DOHH2 (cell line): Measurements from ENCODE around the gene NAPB.

Source experiments
- H3F3A ChIP-seq: fragments of 200-600 bp; sonication (generic), shearing (Covaris generic); 2 replicates; pipeline ENCODE4 v1.6.0; 2016; ENCODE audit warnings: antibody characterized with exemption, mild to moderate bottlenecking; ENCODE audit not compliant: control insufficient read depth, insufficient read depth
- H3K27ac ChIP-seq: fragments of 200-600 bp; sonication (generic); 2 replicates; pipeline ENCODE4 v1.5.1; 2014; ENCODE audit warnings: low read depth, mild to moderate bottlenecking, low read length, moderate library complexity
- H3K27me3 ChIP-seq: fragments of 200-600 bp; sonication (generic); 2 replicates; pipeline ENCODE4 v1.6.1; 2014; ENCODE audit warnings: mild to moderate bottlenecking, low read length, mixed read lengths; ENCODE audit not compliant: control insufficient read depth
- H3K36me3 ChIP-seq: fragments of 200-600 bp; sonication (generic); 2 replicates; pipeline ENCODE4 v1.6.1; 2014; ENCODE audit warnings: mild to moderate bottlenecking, low read length, moderate library complexity, mixed read lengths; ENCODE audit not compliant: control insufficient read depth
- H3K4me1 ChIP-seq: fragments of 200-600 bp; sonication (generic); 2 replicates; pipeline ENCODE4 v1.6.1; 2014; ENCODE audit warnings: mild to moderate bottlenecking, low read length, mixed read lengths; ENCODE audit not compliant: control insufficient read depth
- H3K4me2 ChIP-seq: fragments of 200-600 bp; sonication (generic); 2 replicates; pipeline ENCODE4 v1.6.0; 2014; ENCODE audit warnings: mild to moderate bottlenecking, low read length, moderate library complexity
- H3K4me3 ChIP-seq: fragments of 200-600 bp; sonication (generic); 2 replicates; pipeline ENCODE4 v1.5.1; 2014; ENCODE audit warnings: mild to moderate bottlenecking, low read length, mixed read lengths
- H3K79me2 ChIP-seq: fragments of 200-600 bp; sonication (generic); 2 replicates; pipeline ENCODE4 v1.6.1; 2014; ENCODE audit warnings: mild to moderate bottlenecking, low read length, mixed read lengths; ENCODE audit not compliant: control insufficient read depth
- H3K9me2 ChIP-seq: fragments of 200-600 bp; sonication (generic); replicated peaks from 2 replicates; pipeline ENCODE4 v1.6.1; 2014; ENCODE audit warnings: mild to moderate bottlenecking, low read length, mixed read lengths; ENCODE audit not compliant: control insufficient read depth
- H3K9me3 ChIP-seq: fragments of 200-600 bp; sonication (generic); 2 replicates; pipeline ENCODE4 v1.6.1; 2014; ENCODE audit warnings: antibody characterized with exemption, low read length, mixed read lengths; ENCODE audit not compliant: control insufficient read depth, insufficient read depth
- H4K20me1 ChIP-seq: fragments of 200-600 bp; sonication (generic); 2 replicates; pipeline ENCODE4 v1.6.0; 2014; ENCODE audit warnings: low read depth, mild to moderate bottlenecking, antibody characterized with exemption, low read length, moderate library complexity; ENCODE audit not compliant: control insufficient read depth, insufficient read depth
- EZH2phosphoT487 ChIP-seq: fragments of 200-600 bp; sonication (generic); IDR thresholded peaks from 2 replicates; pipeline ENCODE4 v1.6.1; 2017; ENCODE audit warnings: borderline replicate concordance, mild to moderate bottlenecking, antibody characterized with exemption, low read length, moderate library complexity, mixed read lengths
- TF ChIP-seq, protein P1 (sequence below): fragments of 200-600 bp; sonication (generic); IDR thresholded peaks from one replicate; pipeline ENCODE4 v1.5.1; 2014; ENCODE audit warnings: antibody characterized with exemption, mild to moderate bottlenecking, low read depth, low read length; ENCODE audit not compliant: poor library complexity, severe bottlenecking

NAPB gene

DNA sequence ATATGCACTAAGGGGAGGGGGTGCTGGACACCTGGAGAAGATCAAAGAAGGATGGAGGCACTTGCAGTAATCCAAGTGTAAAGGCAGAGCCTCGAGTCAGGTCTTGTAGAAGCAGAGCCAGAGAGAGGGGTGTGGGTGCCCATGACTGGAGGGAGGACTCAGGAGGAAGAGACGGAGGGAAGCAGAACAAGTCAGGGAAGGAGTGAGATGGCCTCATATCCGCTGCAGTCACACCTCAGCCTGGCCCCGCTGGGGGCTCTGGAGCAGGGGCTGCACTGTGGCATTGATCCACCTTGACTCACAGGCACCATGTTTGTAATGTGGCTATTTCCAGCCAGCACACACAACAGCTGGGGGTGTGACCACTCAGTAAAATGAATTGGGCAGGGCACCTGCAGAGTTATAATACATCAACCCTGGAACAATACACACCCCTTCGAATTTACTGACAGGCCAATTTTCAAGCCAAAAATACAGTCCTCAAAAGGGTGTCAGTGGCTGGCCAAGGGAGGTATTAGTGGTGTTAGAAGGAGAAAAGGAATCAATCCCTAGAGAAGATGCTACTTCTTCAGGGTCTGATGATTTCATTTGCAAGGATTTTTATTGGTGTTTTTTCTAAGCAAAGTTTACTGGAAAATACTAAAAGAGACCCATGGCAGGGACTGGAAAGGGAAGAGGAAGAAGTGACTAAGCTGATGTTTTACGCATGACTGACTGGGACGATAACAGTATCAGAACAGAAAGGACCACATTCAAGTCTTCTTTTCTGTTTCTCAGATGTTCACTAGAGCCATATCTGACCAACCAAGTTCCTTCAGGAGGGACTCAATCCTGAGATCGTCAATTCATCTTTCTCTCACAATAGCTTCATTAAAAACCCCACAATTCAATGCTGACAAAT is 89.6 kb downstream of the NAPB start:
- no peaks in the 10 kb centered on the region for H3K9me3 ChIP-seq
- no peaks in the 10 kb centered on the region for H4K20me1 ChIP-seq
- no peak overlapping the region for H3K4me3 ChIP-seq
- H3K27ac ChIP-seq, result no peak overlapping the region
- no peaks in the 10 kb centered on the region for H3K36me3 ChIP-seq
- no peaks in the 10 kb centered on the region for H3K9me2 ChIP-seq
- peak overlapping the region; percentile 3; the same call in 1 of the 2 replicates for H3K4me2 ChIP-seq
- H3K27me3 ChIP-seq, result no peaks in the 10 kb centered on the region
- no peak for TF ChIP-seq EZH2phosphoT487
- TF ChIP-seq, protein P1, sequence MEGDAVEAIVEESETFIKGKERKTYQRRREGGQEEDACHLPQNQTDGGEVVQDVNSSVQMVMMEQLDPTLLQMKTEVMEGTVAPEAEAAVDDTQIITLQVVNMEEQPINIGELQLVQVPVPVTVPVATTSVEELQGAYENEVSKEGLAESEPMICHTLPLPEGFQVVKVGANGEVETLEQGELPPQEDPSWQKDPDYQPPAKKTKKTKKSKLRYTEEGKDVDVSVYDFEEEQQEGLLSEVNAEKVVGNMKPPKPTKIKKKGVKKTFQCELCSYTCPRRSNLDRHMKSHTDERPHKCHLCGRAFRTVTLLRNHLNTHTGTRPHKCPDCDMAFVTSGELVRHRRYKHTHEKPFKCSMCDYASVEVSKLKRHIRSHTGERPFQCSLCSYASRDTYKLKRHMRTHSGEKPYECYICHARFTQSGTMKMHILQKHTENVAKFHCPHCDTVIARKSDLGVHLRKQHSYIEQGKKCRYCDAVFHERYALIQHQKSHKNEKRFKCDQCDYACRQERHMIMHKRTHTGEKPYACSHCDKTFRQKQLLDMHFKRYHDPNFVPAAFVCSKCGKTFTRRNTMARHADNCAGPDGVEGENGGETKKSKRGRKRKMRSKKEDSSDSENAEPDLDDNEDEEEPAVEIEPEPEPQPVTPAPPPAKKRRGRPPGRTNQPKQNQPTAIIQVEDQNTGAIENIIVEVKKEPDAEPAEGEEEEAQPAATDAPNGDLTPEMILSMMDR, result no peak
- peaks cover 14% of the 10 kb centered on the region for H3K4me1 ChIP-seq
- no peaks in the 10 kb centered on the region for H3K79me2 ChIP-seq
- no peaks in the 10 kb centered on the region for H3F3A ChIP-seq

DNA sequence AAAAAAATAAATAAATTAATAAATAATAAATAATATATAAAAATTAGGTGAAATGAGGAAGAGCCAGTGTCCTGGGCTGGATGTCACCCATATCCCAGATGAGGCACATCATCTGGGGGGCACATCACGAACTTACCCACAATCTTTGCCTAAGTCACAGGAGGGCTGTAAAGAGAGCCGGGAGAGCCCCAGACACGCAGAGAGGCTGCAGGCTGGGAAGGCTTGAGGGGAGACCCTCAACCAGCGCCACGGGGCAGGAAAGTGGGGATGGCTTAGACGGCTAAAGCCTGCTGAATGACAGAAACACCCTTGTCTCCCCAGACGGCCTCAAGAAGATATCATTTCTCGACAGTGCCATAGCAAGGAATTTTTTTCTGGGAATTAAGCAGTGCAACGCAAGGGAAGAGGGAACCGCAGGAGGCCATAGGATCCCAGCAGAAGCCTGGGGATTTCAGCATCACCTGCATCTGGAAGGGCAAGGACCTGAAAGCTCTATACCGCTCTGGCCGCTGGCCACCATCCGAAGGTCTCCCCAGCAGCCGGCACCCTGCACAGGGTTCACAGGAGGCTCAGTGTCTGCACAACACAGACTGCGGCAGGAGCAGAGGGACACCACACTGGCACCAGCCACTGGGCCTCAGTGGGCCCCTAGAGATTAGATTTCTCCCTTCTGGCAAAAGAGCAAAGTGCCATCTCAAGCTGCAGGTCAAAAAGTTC is 93.5 kb downstream of the NAPB start:
- H3K79me2 ChIP-seq, result no peaks in the 10 kb centered on the region
- H3K9me3 ChIP-seq, result no peaks in the 10 kb centered on the region
- H3F3A ChIP-seq, result no peaks in the 10 kb centered on the region
- H3K4me2 ChIP-seq, result no peak overlapping the region
- H4K20me1 ChIP-seq, result no peaks in the 10 kb centered on the region
- H3K9me2 ChIP-seq, result no peaks in the 10 kb centered on the region
- TF ChIP-seq EZH2phosphoT487, result no peak
- TF ChIP-seq, protein P1, result no peak
- no peak overlapping the region for H3K27ac ChIP-seq
- no peak overlapping the region for H3K4me3 ChIP-seq
- no peaks in the 10 kb centered on the region for H3K27me3 ChIP-seq
- no peaks in the 10 kb centered on the region for H3K36me3 ChIP-seq
- H3K4me1 ChIP-seq, result peaks cover 8% of the 10 kb centered on the region

DNA sequence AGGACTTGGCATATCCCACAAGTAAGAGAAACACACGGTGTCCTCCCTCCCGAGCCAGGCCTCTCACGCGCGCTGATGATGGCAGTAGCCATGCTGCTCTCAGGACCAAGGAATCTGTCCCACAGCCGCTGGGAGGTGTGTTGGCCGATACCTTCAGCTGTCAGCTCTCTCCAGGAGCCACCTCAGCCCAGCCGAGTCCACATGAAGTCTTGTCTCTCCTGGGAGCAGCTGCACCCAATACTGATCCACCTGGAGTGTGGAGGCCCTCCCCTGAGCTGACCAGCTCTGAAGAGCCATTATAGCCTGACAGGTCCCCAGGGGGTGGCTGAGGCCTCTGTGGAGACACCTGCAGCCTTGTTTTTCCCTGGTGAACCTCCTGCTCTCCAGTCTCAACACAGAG is 94.5 kb downstream of the NAPB start:
- Histone ChIP-seq H3K36me3 (no peaks in the 10 kb centered on the region), H3K4me1 (peaks cover 2% of the 10 kb centered on the region), H3K27ac (no peak overlapping the region), H3F3A (no peaks in the 10 kb centered on the region), H3K27me3 (no peaks in the 10 kb centered on the region), H3K79me2 (no peaks in the 10 kb centered on the region), H4K20me1 (no peaks in the 10 kb centered on the region), H3K9me3 (no peaks in the 10 kb centered on the region), H3K4me3 (no peak overlapping the region), H3K9me2 (no peaks in the 10 kb centered on the region), H3K4me2 (no peak overlapping the region)
- TF ChIP-seq, protein P1, result no peak
- no peak for TF ChIP-seq EZH2phosphoT487
